Measurements from ENCODE around the gene MTTP.

MTTP gene

GRCh38 chr4:99670409-99671073 is 95.9 kb downstream of the MTTP start:
- DNase-seq: no peak

Data from activated effector memory CD4-positive, alpha-beta T cell treated with Interleukin-2 at 50 U/mL for 16 hours (primary cell).